ENCODE data around the gene ZNF184.
"Not testable (repeated sequence)": the region's sequence is repeated elsewhere in the genome, so short reads cannot be mapped to it uniquely, and the experiment has no call there.

Gene ZNF184

DNA sequence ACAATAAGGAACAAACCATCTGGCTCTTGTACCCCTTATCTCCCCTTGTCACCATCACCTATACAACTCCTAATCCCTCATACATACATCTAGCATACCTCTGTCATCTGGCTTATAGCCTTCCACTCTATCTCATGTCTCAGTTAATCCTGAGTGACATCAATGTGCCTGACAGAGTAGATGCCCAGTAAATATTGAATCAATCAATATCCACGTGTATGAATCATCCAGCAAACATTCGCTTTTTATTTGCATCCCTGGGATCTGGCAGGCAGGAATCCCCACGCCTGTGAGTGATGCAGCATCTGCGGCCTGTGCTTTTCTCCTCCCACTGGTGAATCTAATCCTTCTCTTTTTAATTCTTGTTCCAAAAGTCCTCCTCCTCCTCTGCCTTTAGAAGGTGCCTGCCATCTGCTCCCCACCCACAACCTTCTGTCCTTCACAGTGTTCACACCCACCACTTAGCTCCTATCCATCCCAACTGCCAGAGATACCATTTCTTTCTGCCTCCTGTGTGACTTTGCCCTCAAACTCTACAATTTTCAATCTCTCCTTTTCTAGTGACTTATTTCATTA, 46.8 kb downstream of the ZNF184 start:
- no peak overlapping the region for H3K4me3 ChIP-seq (ENCODE audit: low read depth, low read length)
- no peak for DNase-seq (ENCODE audit: low read depth)

DNA sequence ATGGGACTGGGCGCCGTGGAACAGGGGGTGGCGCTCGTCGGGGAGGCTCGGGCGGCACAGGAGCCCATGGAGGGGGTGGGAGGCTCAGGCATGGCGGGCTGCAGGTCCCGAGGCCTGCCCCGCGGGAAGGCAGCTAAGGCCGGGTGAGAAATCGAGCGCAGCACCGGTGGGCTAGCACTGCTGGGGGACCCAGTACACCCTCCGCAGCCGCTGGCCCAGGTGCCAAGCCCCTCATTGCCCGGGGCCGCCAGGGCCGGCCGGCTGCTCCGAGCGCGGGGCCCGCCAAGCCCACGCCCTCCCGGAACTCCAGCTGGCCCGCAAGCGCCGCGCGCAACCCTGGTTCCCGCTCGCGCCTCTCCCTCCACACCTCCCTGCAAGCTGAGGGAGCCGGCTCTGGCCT, 48.1 kb downstream of the ZNF184 start:
- not testable (repeated sequence) for H3K4me3 ChIP-seq (ENCODE audit: low read depth, low read length); DNase-seq (ENCODE audit: low read depth)

More for the DNA sequence above, 46.8 kb downstream of the ZNF184 start:
- TF ChIP-seq POLR2A (IDR thresholded peaks at IDR 0.05; ENCODE audit: extremely low read depth, insufficient read length), result no peak
- TF ChIP-seq, protein P1, sequence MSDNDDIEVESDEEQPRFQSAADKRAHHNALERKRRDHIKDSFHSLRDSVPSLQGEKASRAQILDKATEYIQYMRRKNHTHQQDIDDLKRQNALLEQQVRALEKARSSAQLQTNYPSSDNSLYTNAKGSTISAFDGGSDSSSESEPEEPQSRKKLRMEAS (IDR thresholded peaks at IDR 0.05; ENCODE audit: low read depth, low read length), result no peak
- no peak for TF ChIP-seq MYC (IDR thresholded peaks at IDR 0.05; ENCODE audit: low read depth, low read length)
- TF ChIP-seq, protein P2, sequence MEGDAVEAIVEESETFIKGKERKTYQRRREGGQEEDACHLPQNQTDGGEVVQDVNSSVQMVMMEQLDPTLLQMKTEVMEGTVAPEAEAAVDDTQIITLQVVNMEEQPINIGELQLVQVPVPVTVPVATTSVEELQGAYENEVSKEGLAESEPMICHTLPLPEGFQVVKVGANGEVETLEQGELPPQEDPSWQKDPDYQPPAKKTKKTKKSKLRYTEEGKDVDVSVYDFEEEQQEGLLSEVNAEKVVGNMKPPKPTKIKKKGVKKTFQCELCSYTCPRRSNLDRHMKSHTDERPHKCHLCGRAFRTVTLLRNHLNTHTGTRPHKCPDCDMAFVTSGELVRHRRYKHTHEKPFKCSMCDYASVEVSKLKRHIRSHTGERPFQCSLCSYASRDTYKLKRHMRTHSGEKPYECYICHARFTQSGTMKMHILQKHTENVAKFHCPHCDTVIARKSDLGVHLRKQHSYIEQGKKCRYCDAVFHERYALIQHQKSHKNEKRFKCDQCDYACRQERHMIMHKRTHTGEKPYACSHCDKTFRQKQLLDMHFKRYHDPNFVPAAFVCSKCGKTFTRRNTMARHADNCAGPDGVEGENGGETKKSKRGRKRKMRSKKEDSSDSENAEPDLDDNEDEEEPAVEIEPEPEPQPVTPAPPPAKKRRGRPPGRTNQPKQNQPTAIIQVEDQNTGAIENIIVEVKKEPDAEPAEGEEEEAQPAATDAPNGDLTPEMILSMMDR (IDR thresholded peaks at IDR 0.05; ENCODE audit: low read depth, low read length), result no peak

DNA sequence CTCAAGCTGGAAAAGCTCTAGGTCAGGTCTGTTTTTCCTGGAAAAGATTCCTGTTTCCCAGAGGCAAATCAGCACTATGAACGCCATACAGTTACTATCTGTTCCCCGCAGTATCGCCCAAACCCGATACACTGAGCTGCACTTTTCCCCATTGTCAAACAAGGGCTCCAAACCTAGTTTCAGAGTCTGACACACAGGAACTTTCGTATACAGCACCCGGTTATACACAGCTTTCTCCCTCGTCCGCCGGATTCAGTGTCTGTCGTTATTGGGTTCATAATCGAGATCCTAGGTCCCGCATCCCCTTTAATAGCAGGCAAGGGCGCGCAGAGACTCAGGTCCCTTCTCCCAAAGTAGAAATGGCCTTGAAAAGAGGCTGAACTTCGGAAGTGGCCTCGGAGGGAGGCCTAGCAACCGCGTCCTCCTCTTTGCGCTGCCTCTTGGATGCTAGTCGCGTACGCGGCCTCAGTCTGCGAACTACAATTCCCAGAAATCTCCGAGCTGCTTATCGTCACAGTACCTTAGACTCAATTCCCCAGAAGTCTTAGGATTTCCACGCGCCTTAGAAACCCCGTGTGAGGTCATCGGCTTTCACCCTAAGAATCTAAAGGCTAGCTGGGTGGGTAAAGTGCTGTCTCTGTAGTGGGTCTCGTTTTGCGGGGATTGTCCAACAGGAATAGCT, 50.1 kb downstream of the ZNF184 start:
- no peak overlapping the region for H3K4me3 ChIP-seq (ENCODE audit: low read depth, low read length)
- TF ChIP-seq, protein P1 (IDR thresholded peaks at IDR 0.05; ENCODE audit: low read depth, low read length), result no peak
- TF ChIP-seq, protein P2 (IDR thresholded peaks at IDR 0.05; ENCODE audit: low read depth, low read length), result no peak
- TF ChIP-seq MYC (IDR thresholded peaks at IDR 0.05; ENCODE audit: low read depth, low read length), result no peak
- TF ChIP-seq POLR2A (IDR thresholded peaks at IDR 0.05; ENCODE audit: extremely low read depth, insufficient read length), result no peak
- no peak for DNase-seq (ENCODE audit: low read depth)

DNA sequence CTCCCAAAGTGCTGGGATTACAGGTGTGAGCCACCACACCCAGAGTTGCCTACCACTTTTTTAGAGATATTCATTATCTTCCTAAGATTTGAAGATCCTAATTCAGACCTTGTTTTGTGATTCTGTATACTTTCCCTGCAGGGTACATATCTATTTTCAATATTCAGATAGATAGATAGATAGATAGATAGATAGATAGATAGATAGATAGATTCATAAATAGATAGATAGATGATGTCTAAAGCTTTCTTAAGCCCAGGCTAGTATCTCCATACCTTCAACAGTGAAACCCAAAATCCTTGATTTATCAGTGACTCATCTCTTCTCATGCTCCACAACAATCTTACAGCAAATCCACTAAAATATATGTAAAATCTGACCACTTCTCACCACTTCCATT, 53.5 kb downstream of the ZNF184 start:
- H3K4me3 ChIP-seq (ENCODE audit: low read depth, low read length), result no peak overlapping the region
- DNase-seq (ENCODE audit: low read depth), result no peak
- TF ChIP-seq MYC (IDR thresholded peaks at IDR 0.05; ENCODE audit: low read depth, low read length), result no peak
- TF ChIP-seq, protein P2 (IDR thresholded peaks at IDR 0.05; ENCODE audit: low read depth, low read length), result no peak
- no peak for TF ChIP-seq POLR2A (IDR thresholded peaks at IDR 0.05; ENCODE audit: extremely low read depth, insufficient read length)
- TF ChIP-seq, protein P1 (IDR thresholded peaks at IDR 0.05; ENCODE audit: low read depth, low read length), result no peak

DNA sequence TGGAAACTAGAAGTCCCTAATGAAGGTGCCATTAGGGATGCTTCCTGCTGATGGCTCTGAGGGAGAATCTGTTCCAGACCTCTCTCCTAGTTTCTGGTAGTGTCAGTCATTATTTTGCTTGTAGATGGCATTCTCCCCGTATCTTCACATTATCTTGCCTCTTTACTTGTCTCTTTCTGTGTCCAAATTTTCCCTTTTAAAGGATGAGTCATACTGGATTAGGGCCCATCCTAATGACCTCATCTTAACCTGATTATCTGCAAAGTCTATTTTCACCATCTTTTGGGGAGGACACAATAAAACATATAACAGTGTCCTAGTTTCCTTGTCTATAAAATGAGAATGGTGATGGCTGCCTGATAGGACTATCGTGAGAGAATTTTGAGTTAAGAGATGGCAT, 57.0 kb downstream of the ZNF184 start:
- no peak for DNase-seq (ENCODE audit: low read depth)
- TF ChIP-seq POLR2A (IDR thresholded peaks at IDR 0.05; ENCODE audit: extremely low read depth, insufficient read length) (no peak), MYC (IDR thresholded peaks at IDR 0.05; ENCODE audit: low read depth, low read length) (no peak)
- TF ChIP-seq, protein P2 (IDR thresholded peaks at IDR 0.05; ENCODE audit: low read depth, low read length), result no peak
- TF ChIP-seq, protein P1 (IDR thresholded peaks at IDR 0.05; ENCODE audit: low read depth, low read length), result no peak
- no peak overlapping the region for H3K4me3 ChIP-seq (ENCODE audit: low read depth, low read length)

DNA sequence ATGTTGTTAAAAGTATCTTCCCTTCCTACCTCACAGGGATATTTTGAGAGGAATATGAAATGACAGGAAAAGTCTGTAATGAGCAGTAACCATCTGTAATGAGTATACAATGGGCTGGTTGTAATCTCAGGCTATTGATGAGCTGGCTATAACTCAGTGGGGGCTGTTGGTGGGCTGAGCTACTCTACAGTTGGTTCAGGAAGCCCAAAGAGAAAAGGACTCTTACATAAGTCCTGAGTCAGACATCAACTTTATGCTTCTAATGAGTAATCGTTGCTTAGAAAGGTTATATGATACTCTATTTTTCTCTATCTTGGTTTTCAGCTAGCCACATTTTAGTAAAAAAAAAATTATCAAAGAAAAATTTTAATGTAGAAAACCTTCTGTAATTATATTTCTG, 57.9 kb downstream of the ZNF184 start:
- no peak for DNase-seq (ENCODE audit: low read depth)
- H3K4me3 ChIP-seq (ENCODE audit: low read depth, low read length), result no peak overlapping the region
- TF ChIP-seq, protein P2 (IDR thresholded peaks at IDR 0.05; ENCODE audit: low read depth, low read length), result no peak
- TF ChIP-seq MYC (IDR thresholded peaks at IDR 0.05; ENCODE audit: low read depth, low read length) (no peak), POLR2A (IDR thresholded peaks at IDR 0.05; ENCODE audit: extremely low read depth, insufficient read length) (no peak)
- TF ChIP-seq, protein P1 (IDR thresholded peaks at IDR 0.05; ENCODE audit: low read depth, low read length), result no peak
